Astrocyte (in vitro differentiated cells and primary cell): ENCODE results near the gene COL16A1.

ENCODE experiments used
- EZH2 ChIP-seq: IDR thresholded peaks from 2 replicates; pipeline ENCODE4 v1.6.1; 2012; ENCODE audit warnings: mild to moderate bottlenecking, low read length, inconsistent platforms; ENCODE audit not compliant: insufficient read depth
- TF ChIP-seq, protein P1 (sequence below): IDR thresholded peaks from 2 replicates; pipeline ENCODE4 v1.5.1; 2011; ENCODE audit warnings: low read depth, mild to moderate bottlenecking, inconsistent platforms, low read length, moderate library complexity; ENCODE audit not compliant: insufficient read depth

DNA sequence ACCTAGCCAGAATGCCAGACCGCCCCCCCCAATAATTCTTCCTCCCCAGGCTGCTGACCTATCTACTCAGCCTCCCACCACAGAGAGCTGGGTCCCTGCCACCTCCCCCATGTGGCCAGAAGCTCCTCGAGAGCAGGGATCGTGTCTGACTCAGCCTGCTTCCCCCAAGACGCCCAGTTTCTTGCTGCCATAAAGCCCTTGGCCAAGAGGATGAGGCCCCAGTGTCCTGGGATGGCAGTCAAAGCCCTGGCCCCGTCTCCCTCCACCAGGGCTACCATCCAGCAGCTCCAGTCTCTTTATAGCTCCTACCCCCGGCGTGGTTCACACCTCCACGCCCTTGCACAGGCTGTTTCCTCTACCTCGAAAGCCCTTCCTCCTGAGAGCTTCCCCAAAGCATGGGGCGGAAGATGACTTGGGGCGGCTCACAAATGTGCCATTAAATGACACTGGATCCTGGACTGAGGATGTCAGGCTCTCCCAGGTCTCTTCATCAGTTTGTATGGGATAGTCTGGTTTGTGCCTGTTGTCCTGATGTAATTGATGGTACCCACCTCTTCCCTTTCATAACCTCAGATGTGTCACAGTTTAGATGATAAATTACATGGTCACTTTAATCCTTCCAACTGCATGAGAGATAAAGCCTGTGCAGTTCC is 47.2 kb upstream of the COL16A1 start:
- TF ChIP-seq, protein P1, sequence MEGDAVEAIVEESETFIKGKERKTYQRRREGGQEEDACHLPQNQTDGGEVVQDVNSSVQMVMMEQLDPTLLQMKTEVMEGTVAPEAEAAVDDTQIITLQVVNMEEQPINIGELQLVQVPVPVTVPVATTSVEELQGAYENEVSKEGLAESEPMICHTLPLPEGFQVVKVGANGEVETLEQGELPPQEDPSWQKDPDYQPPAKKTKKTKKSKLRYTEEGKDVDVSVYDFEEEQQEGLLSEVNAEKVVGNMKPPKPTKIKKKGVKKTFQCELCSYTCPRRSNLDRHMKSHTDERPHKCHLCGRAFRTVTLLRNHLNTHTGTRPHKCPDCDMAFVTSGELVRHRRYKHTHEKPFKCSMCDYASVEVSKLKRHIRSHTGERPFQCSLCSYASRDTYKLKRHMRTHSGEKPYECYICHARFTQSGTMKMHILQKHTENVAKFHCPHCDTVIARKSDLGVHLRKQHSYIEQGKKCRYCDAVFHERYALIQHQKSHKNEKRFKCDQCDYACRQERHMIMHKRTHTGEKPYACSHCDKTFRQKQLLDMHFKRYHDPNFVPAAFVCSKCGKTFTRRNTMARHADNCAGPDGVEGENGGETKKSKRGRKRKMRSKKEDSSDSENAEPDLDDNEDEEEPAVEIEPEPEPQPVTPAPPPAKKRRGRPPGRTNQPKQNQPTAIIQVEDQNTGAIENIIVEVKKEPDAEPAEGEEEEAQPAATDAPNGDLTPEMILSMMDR: no peak
- TF ChIP-seq EZH2: no peak
